Endothelial cell (in vitro differentiated cells): ENCODE data around the gene DNAJC16. TPM values are rescaled to one million over a fixed set of nuclear protein-coding genes. Genes with fewer than 3 reads are reported as not detected.
"Not testable (repeated sequence)": the region's sequence is repeated elsewhere in the genome, so short reads cannot be mapped to it uniquely, and the experiment has no call there.

ENCODE experiments used
- DNase-seq: peaks from one replicate; pipeline ENCODE4 v3.0.0; 2021; ENCODE audit warnings: low spot score
- H3K27ac Mint-ChIP-seq: one replicate; pipeline ENCODE4 v1.8.0; 2021; ENCODE audit warnings: mixed read lengths, inconsistent platforms; ENCODE audit not compliant: unreplicated experiment
- H3K27me3 Mint-ChIP-seq: one replicate; pipeline ENCODE4 v1.8.0; 2021; ENCODE audit warnings: mild to moderate bottlenecking, moderate library complexity, mixed read lengths, inconsistent platforms; ENCODE audit not compliant: unreplicated experiment
- H3K36me3 Mint-ChIP-seq: one replicate; pipeline ENCODE4 v1.8.0; 2021; ENCODE audit warnings: mild to moderate bottlenecking, low read depth, mixed read lengths, inconsistent platforms; ENCODE audit not compliant: unreplicated experiment
- H3K4me1 Mint-ChIP-seq: one replicate; pipeline ENCODE4 v1.8.0; 2021; ENCODE audit warnings: mild to moderate bottlenecking, mixed read lengths, inconsistent platforms; ENCODE audit not compliant: unreplicated experiment
- H3K4me3 Mint-ChIP-seq: one replicate; pipeline ENCODE4 v1.8.0; 2021; ENCODE audit warnings: mild to moderate bottlenecking, mixed read lengths, inconsistent platforms; ENCODE audit not compliant: unreplicated experiment
- H3K9me3 Mint-ChIP-seq: one replicate; pipeline ENCODE4 v1.8.0; 2021; ENCODE audit warnings: mixed read lengths, inconsistent platforms; ENCODE audit not compliant: unreplicated experiment
- total RNA-seq: library from RNA; stranded (reverse); fragmentation: NEBNext Ultra II Directional; extraction: Animal tissue kit (Norgen Biotek cat#: 25700); gene quantifications from one replicate; pipeline ENCODE4 v1.2.1, GENCODE V29; 2021; ENCODE audit not compliant: unreplicated experiment
- TF ChIP-seq, protein P1 (sequence below): fragments of 200-600 bp; sonication (generic); IDR thresholded peaks from one replicate; pipeline ENCODE4 v1.5.0; 2021; ENCODE audit warnings: antibody characterized with exemption; ENCODE audit not compliant: unreplicated experiment

DNAJC16 gene
- total RNA-seq, 1 donor from 2014 or later = 19.9 TPM

DNA sequence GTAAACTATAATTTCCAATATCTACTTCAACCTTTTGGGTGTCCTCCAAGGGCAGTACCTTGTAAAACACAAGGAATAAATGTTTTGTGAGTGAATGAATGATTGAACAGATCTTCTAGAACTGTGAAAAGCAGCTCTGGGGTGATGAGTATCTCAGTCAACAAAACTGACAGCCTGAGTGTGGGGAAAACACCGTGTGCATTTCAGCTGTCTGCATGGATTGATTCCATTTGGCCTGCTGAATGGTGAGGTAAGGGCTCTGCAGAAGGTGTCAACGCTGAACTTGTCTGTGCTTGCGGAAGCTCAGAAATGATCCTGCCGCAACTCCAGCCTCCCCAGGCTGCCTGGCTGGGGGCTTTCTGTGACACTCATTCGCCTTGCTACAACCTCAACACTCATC, 65.6 kb downstream of the DNAJC16 start:
- Mint-ChIP-seq H3K27me3 (peaks cover 5% of the 10 kb centered on the region), H3K9me3 (no peaks in the 10 kb centered on the region), H3K36me3 (no peaks in the 10 kb centered on the region), H3K27ac (no peak overlapping the region), H3K4me3 (no peak overlapping the region), H3K4me1 (no peaks in the 10 kb centered on the region)
- TF ChIP-seq, protein P1, sequence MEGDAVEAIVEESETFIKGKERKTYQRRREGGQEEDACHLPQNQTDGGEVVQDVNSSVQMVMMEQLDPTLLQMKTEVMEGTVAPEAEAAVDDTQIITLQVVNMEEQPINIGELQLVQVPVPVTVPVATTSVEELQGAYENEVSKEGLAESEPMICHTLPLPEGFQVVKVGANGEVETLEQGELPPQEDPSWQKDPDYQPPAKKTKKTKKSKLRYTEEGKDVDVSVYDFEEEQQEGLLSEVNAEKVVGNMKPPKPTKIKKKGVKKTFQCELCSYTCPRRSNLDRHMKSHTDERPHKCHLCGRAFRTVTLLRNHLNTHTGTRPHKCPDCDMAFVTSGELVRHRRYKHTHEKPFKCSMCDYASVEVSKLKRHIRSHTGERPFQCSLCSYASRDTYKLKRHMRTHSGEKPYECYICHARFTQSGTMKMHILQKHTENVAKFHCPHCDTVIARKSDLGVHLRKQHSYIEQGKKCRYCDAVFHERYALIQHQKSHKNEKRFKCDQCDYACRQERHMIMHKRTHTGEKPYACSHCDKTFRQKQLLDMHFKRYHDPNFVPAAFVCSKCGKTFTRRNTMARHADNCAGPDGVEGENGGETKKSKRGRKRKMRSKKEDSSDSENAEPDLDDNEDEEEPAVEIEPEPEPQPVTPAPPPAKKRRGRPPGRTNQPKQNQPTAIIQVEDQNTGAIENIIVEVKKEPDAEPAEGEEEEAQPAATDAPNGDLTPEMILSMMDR = no peak
- no peak for DNase-seq

DNA sequence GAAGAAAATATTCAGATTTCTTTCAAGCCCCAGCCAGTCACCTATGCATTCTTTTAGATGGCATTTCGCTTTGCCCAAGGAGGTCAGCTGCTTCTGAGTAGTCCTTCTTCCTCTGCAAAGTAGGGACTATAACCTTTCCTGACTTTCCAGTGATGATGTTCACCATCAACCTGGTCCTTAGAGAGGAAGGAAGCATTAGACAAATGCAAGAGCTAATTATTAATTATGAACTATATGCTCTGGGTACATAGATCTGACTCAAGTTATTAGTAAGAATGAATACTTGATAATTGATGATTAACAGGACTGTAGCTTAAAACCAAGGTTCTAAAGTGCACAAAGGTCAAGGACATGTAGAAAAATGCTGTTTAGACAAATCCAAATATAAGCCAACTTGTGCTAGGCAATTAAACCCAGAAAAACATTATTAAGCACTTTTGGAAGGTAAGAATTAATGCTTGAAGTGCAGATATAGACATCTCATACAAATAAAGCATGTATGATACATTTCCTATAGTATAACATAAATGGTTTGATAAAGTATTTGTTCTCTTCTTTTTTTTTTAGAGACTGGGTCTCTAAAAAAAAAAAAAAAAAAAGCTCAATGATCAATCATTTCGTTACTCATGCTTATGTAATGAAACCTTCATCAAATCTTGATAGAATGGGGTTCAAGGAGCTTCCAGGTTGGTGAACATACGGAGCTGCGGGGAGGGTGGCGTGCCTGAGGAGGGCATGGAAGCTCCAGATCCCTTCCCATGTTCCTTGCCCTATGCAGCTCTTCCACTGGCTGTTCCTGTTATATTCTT, 69.4 kb downstream of the DNAJC16 start:
- Mint-ChIP-seq H3K36me3 (no peaks in the 10 kb centered on the region), H3K27me3 (peaks cover 6% of the 10 kb centered on the region)

DNA sequence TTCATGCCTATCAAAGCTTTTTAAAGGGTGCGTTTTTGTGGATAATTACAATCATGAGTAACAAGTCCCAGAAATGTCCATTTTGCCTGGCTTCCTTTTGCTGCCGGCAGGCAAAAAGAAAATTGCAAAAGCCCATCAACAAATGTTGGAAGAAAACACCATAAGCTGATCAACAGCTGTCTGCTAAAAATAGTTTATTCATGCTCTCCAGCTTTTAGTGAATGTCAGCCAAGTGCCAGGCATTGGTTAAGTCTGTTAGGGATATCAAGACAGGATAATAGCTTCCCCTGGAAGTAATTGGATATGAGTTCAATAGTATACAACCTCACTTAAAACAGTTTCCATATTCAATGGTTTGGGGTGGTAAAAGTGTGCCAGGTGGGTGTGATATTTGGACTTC, 71.8 kb downstream of the DNAJC16 start:
- Mint-ChIP-seq H3K27ac (no peak overlapping the region), H3K27me3 (peaks cover 8% of the 10 kb centered on the region), H3K4me1 (peaks cover 2% of the 10 kb centered on the region), H3K36me3 (no peaks in the 10 kb centered on the region), H3K4me3 (no peak overlapping the region), H3K9me3 (no peaks in the 10 kb centered on the region)
- TF ChIP-seq, protein P1 = no peak
- DNase-seq = no peak

More for the DNA sequence above, 69.4 kb downstream of the DNAJC16 start:
- DNase-seq = no peak
- TF ChIP-seq, protein P1 = no peak
- H3K9me3 Mint-ChIP-seq = no peaks in the 10 kb centered on the region
- H3K4me3 Mint-ChIP-seq = no peak overlapping the region
- no peak overlapping the region for H3K27ac Mint-ChIP-seq
- H3K4me1 Mint-ChIP-seq = no peaks in the 10 kb centered on the region

DNA sequence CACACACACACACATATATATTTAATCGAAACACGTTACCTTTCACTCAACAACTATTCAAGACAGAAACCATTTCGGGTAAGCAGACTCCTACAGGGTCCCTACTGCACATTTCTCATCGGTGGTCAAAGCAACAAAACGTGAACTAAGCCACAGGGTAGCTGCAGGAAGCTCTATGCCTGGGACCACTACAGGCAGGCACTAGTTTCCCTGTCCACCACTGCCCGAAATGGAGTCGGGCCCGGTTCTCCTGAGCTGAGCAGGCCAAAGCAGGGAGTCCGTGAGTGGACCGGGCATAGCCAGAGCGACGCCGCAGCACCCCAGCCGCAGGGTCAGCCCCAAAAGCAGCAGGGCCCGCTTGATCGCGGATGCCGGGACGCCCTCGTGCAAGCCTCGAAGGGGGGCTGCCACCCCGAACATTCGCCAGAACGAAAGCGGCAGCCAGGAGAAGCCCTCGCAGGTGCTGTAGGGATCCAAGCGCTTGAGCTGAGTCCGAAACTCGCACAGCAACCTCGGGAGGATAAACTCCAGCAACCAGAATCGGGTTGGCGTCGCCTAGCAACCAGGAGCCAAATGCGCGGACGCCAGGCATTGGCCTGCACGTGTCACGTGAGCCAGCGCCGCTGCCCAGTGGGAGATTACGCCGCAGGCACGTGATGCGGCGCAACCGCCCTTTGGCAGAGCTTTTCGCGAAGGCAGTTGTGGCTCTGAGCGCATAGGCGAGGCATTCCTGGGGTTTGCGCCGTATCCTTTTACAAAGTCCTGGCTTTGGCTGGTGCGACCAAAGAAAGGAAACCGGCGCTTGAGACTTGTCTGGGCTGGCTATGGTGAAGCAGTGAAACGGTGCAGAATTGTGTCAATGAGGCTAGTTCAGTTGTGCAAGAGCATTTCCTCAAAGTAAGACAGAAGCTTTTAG, 76.7 kb downstream of the DNAJC16 start:
- DNase-seq = peak; percentile 91
- H3K36me3 Mint-ChIP-seq = no peaks in the 10 kb centered on the region
- H3K4me1 Mint-ChIP-seq = peaks cover 2% of the 10 kb centered on the region
- H3K4me3 Mint-ChIP-seq = peak overlapping the region; percentile 84
- peak overlapping the region; percentile 85 for H3K27ac Mint-ChIP-seq
- peaks cover 7% of the 10 kb centered on the region for H3K27me3 Mint-ChIP-seq
- no peaks in the 10 kb centered on the region for H3K9me3 Mint-ChIP-seq
- TF ChIP-seq, protein P1 = no peak

DNA sequence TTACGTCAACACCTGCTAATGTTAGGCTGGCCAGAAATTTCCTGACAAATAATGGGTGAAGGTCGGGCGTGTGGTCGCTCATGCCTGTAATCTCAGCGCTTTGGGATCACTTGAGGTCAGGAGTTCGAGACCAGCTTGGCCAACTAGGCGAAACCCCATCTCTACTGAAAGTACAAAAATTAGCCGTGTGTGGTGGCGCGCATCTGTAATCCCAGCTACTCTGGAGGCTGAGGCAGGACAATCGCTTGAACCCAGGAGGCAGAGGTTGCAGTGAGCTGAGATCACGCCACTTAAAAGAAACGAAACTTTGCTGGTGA, 77.3 kb downstream of the DNAJC16 start:
- not testable (repeated sequence) for H3K36me3 Mint-ChIP-seq, H3K4me1 Mint-ChIP-seq, H3K27me3 Mint-ChIP-seq, DNase-seq, H3K9me3 Mint-ChIP-seq
- Mint-ChIP-seq H3K27ac (peak overlapping the region; percentile 85), H3K4me3 (peak overlapping the region; percentile 84)

DNA sequence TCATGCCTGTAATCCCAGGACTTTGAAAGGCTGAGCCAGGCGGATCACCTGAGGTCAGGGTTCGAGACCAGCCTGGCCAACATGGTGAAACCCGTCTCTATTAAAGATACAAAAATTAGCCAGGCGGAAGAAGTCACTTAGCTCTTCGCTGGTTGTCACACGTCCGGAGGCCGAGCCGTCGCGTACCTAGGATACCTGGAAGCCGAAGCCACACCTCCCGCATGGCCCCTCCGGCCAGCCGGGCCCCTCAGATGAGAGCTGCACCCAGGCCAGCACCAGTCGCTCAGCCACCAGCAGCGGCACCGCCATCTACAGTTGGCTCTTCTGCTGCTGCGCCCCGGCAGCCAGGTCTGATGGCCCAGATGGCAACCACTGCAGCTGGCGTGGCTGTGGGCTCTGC, 77.8 kb downstream of the DNAJC16 start:
- not testable (repeated sequence) for H3K4me1 Mint-ChIP-seq
- H3K4me3 Mint-ChIP-seq = peak overlapping the region; percentile 84
- H3K27ac Mint-ChIP-seq = peak overlapping the region; percentile 85

More for the DNA sequence above, 77.8 kb downstream of the DNAJC16 start:
- DNase-seq, H3K36me3 Mint-ChIP-seq, H3K27me3 Mint-ChIP-seq, H3K9me3 Mint-ChIP-seq: not testable (repeated sequence)
